NB4 (cell line): ENCODE measurements around the gene RHBDL3.

Experiments
- DNase-seq: peaks from one replicate; pipeline ENCODE4 v3.0.0; 2010; ENCODE audit warnings: low read depth
- H3K4me3 ChIP-seq: one replicate; pipeline ENCODE4 v1.5.1; 2011; ENCODE audit warnings: mild to moderate bottlenecking, low read depth, low read length, moderate library complexity
- CTCF ChIP-seq: IDR thresholded peaks from one replicate; pipeline ENCODE4 v1.5.1; 2012; ENCODE audit warnings: low read depth, low read length
- MAX ChIP-seq: IDR thresholded peaks from 2 replicates; pipeline ENCODE4 v1.6.1; 2011; ENCODE audit warnings: low read depth, low read length
- MYC ChIP-seq: IDR thresholded peaks from 2 replicates; pipeline ENCODE4 v1.6.1; 2011; ENCODE audit warnings: low read depth, low read length
- POLR2A ChIP-seq: IDR thresholded peaks from 2 replicates; pipeline ENCODE4 v1.6.1; 2011; ENCODE audit warnings: mild to moderate bottlenecking; ENCODE audit not compliant: insufficient read length; ENCODE audit errors: extremely low read depth

The RHBDL3 gene

GRCh38 chr17:32265192-32265923 lies at the start of gene RHBDL3:
TSS of gene RHBDL3 (plus strand) at chr17:32265832. CDS start at chr17:32266190, 358 bp downstream.
- no peak for TF ChIP-seq MAX
- no peak for TF ChIP-seq CTCF
- TF ChIP-seq MYC = no peak
- no peak for TF ChIP-seq POLR2A
- H3K4me3 ChIP-seq = no peak within 1 kb of the TSS
- no peak for DNase-seq

GRCh38 chr17:32222621-32223020 lies 43.0 kb upstream of the RHBDL3 start:
- no peak overlapping the region for H3K4me3 ChIP-seq
- DNase-seq = no peak
- TF ChIP-seq MAX = no peak
- no peak for TF ChIP-seq POLR2A
- TF ChIP-seq CTCF = no peak
- TF ChIP-seq MYC = no peak

- H3K4me3 ChIP-seq = no peak overlapping the region
- DNase-seq = no peak
- TF ChIP-seq CTCF (no peak), MYC (no peak), POLR2A (no peak), MAX (no peak)
These were observed 41.9 kb upstream of the RHBDL3 start for GRCh38 chr17:32223703-32224102.

- DNase-seq = no peak
- no peak overlapping the region for H3K4me3 ChIP-seq
- TF ChIP-seq MYC (no peak), CTCF (no peak), POLR2A (no peak), MAX (no peak)
These were observed 38.7 kb upstream of the RHBDL3 start for GRCh38 chr17:32226886-32227285.

- H3K4me3 ChIP-seq = no peak overlapping the region
- TF ChIP-seq MYC = no peak
- TF ChIP-seq MAX = no peak
- no peak for TF ChIP-seq CTCF
- TF ChIP-seq POLR2A = no peak
- no peak for DNase-seq
These were observed 37.7 kb upstream of the RHBDL3 start for GRCh38 chr17:32227910-32228309.
